HepG2 (cell line): ENCODE data around the gene CKB. TPM values are rescaled to one million over a fixed set of nuclear protein-coding genes. Genes with fewer than 3 reads are reported as not detected.

Experiments
- AGO1 ChIP-seq: fragments of 200-400 bp; formaldehyde crosslinking; IDR thresholded peaks from 2 replicates; pipeline ENCODE4 v1.6.1; 2017; ENCODE audit warnings: mild to moderate bottlenecking, low read depth, low read length, moderate library complexity; ENCODE audit not compliant: poor library complexity, severe bottlenecking
- AGO2 ChIP-seq: fragments of 200-400 bp; formaldehyde crosslinking; optimal IDR thresholded peaks from 2 replicates; pipeline ENCODE3; 2017; ENCODE audit warnings: mild to moderate bottlenecking, low read depth, low read length, moderate library complexity
- GPBP1L1 ChIP-seq: sonication (generic); formaldehyde crosslinking; IDR thresholded peaks from 2 replicates; pipeline ENCODE4 v1.5.0; 2020; ENCODE audit warnings: mild to moderate bottlenecking, missing genetic modification reagents
- SOX13 ChIP-seq, 3 experiments: fragments of 450-650 bp in 1 of 3; sonication (generic) in 1 of 3; formaldehyde crosslinking in 1 of 3; IDR thresholded peaks in 2 of 3; conservative IDR thresholded peaks in 1 of 3; 2 replicates each; pipeline versions ENCODE4 v1.5.0 to v1.6.1; 2016 to 2020; ENCODE audit warnings: antibody characterized with exemption in 1 of 3, mild to moderate bottlenecking in 1 of 3, missing compliant biosample characterization in 1 of 3, missing genetic modification reagents in 1 of 3, moderate library complexity in 1 of 3
- SOX6 ChIP-seq, 2 experiments: fragments of 450-650 bp in 1 of 2; sonication (generic) in 1 of 2; formaldehyde crosslinking in 1 of 2; IDR thresholded peaks; 2 replicates each; pipeline versions ENCODE4 v1.4.0 to v1.6.1; 2017 to 2020; ENCODE audit warnings: antibody characterized with exemption in 1 of 2, mild to moderate bottlenecking in 1 of 2, missing genetic modification reagents in 1 of 2
- ZBTB40 ChIP-seq, 2 experiments: fragments of 450-650 bp in 1 of 2; sonication (generic) in 1 of 2; formaldehyde crosslinking in 1 of 2; IDR thresholded peaks; 2 replicates each; pipeline versions ENCODE4 v1.6.1 to v1.8.0; 2016 to 2022; ENCODE audit warnings: antibody characterized with exemption in 1 of 2, mild to moderate bottlenecking in 1 of 2, missing genetic modification reagents in 1 of 2
- ZFP91 ChIP-seq: sonication (generic); formaldehyde crosslinking; IDR thresholded peaks from 2 replicates; pipeline ENCODE4 v1.9.0; 2022; ENCODE audit warnings: missing genetic modification reagents, mild to moderate bottlenecking, borderline replicate concordance
- ZNF256 ChIP-seq: sonication (generic); formaldehyde crosslinking; conservative IDR thresholded peaks from 2 replicates; pipeline ENCODE4 v1.4.0; 2020; ENCODE audit warnings: missing genetic modification reagents
- ZNF547 ChIP-seq: sonication (generic); formaldehyde crosslinking; IDR thresholded peaks from 2 replicates; pipeline ENCODE4 v1.5.1; 2020; ENCODE audit warnings: mild to moderate bottlenecking, missing genetic modification reagents
- ZNF766 ChIP-seq: sonication (generic); formaldehyde crosslinking; IDR thresholded peaks from 2 replicates; pipeline ENCODE4 v1.5.0; 2020; ENCODE audit warnings: missing genetic modification reagents, borderline replicate concordance
- polyA plus RNA-seq, 8 experiments: library from polyadenylated mRNA; depleted of rRNA in 3 of 8; stranded (reverse) in 7 of 8; unstranded in 1 of 8; fragments of >200 nt; fragmentation: Illumina TruSeq in 4 of 8; extraction: Trizol in 4 of 8; gene quantifications; 2 replicates each; pipeline versions ENCODE4 v1.2.1 to v1.2.3, GENCODE V29; 2011 to 2016; ENCODE audit warnings: low read depth in 4 of 8, missing spikeins in 1 of 8, mixed read lengths in 1 of 8; ENCODE audit not compliant: insufficient read depth in 1 of 8
- total RNA-seq, 5 experiments: library from RNA; depleted of rRNA; stranded (reverse); fragments of >200 nt; fragmentation: Illumina TruSeq; extraction: Trizol; gene quantifications; 2 replicates each; pipeline ENCODE4 v1.2.3, GENCODE V29; 2016; ENCODE audit warnings: low read depth in 1 of 5

Gene CKB
- total and polyA plus RNA-seq, 2 of the 13 experiments (the other 11 are each of a cell fraction or from before 2014, with no cell fraction given) = 82.3 to 217 TPM

- TF ChIP-seq ZBTB40 (IDR thresholded peaks at IDR 0.05) (no peak), ZBTB40 (CRISPR knock-in tag; IDR thresholded peaks at IDR 0.05) (no peak), SOX6 (IDR thresholded peaks at IDR 0.05) (no peak), SOX6 (CRISPR knock-in tag; IDR thresholded peaks at IDR 0.05) (0 out of 2 replicates have a peak, but pooled peaks have one; percentile 14), ZNF256 (CRISPR knock-in tag) (no peak), ZFP91 (peak; percentile 29; the same call in 1 of the 2 replicates), AGO1 (peak; percentile 23), GPBP1L1 (CRISPR knock-in tag) (no peak), ZNF547 (CRISPR knock-in tag) (no peak), SOX13 (IDR thresholded peaks at IDR 0.05) (no peak), SOX13 (CRISPR knock-in tag; conservative IDR thresholded peaks at IDR 0.05 in 1 of 2, IDR thresholded peaks at IDR 0.05 in 1 of 2) (peak in 1 of 2 experiments; percentile 57; a peak in 2 of 4 replicates), ZNF766 (CRISPR knock-in tag) (no peak), AGO2 (peak; percentile 22)
Observed at GRCh38 chr14:103542605-103543088, 20.0 kb upstream of the CKB start (continued).
